Activated T-cell treated with anti-CD3 and anti-CD28 coated beads for 24 hours (primary cell): ENCODE results near the gene RBBP7.
"Not testable (repeated sequence)": the region's sequence is repeated elsewhere in the genome, so short reads cannot be mapped to it uniquely, and the experiment has no call there.

ENCODE experiments used
- DNase-seq: peaks from one replicate; pipeline ENCODE4 v3.0.0-alpha.2; 2020; ENCODE audit warnings: low read depth

RBBP7 gene

GRCh38 chrX:16862829-16863228 is 7.3 kb downstream of the RBBP7 start:
- no peak for DNase-seq

GRCh38 chrX:16856744-16857143 is 13.4 kb downstream of the RBBP7 start:
- DNase-seq, result no peak

DNA sequence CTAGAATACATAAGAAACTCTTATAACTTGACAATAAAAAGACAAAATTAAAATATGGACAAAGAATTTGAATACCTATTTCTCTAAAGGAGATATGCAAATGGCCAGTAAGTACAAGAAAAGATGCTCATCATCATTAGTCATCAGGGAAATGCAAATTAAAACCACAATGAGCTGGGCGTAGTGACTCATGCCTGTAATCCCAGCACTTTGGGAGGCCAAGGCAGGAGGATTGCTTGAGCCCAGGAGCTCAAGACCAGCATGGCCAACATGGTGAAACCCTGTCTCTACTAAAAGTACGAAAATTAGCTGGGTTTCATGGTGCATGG is 14.1 kb downstream of the RBBP7 start:
- DNase-seq, result not testable (repeated sequence)

- DNase-seq, result no peak
These were observed 14.6 kb downstream of the RBBP7 start for GRCh38 chrX:16855363-16856075.

- DNase-seq, result no peak
These were observed 16.6 kb downstream of the RBBP7 start for GRCh38 chrX:16853537-16853936.

- no peak for DNase-seq
These were observed 17.5 kb downstream of the RBBP7 start for GRCh38 chrX:16852617-16853179.

DNA sequence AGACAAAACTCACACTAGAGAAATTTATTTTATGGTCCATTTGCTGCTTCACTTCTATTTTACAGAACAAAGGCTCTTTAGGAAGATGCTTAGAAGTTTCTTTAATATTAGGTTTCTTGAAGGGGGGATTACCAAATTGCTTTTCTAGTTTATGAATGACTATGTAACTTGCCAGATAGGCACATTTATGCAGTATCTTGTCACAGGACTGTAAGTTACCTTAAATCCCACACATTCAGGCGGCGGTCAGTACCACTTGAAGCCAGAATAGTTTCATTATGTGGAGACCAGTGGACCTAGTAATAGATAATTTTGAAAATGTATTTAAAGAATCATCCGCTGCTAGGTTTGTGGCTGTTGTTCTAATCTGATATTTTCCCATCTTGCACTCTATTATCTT is 18.3 kb downstream of the RBBP7 start:
- no peak for DNase-seq

- DNase-seq, result no peak
These were observed 18.7 kb downstream of the RBBP7 start for GRCh38 chrX:16851421-16851820.

DNA sequence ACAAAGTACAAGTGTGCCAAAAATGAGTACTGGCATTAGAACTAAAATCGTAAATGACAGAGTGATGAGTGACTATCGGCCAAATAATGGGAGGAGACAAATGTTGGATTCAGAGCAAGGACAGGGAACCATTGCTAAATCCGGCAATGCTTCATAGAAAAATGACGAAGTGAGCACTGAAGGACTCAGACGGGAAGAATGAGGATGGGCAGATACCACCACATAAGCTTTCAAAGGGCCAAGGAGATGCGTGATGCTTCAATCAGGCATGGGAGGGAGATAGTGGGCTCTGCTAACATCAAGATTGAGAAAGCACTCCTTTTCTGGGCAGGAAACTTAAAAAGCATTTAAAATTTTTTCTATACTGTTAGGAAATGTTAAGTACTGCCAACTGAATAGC is 21.6 kb downstream of the RBBP7 start:
- DNase-seq, result no peak

GRCh38 chrX:16845686-16846085 is 24.5 kb downstream of the RBBP7 start:
- no peak for DNase-seq

GRCh38 chrX:16843208-16843909 is 26.8 kb downstream of the RBBP7 start:
- no peak for DNase-seq

DNA sequence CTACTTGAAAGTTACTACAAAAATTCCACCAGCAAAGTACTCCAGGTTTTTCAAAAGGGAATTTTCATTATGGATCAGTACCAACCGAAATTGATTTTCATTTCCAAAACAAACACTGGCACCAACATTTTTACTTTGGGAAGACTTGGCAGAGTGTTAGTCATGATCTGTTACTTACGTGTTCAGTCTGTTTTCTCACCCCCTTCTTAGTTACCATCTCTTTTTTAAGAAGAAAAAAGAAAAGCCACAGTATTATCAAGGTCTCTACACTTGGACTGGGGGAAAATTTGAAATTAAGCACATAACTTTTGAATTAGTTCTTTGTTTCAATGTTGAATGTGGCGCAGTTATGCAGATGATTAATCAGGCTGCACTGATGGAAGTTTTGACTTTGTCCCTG is 27.5 kb downstream of the RBBP7 start:
- DNase-seq, result no peak

DNA sequence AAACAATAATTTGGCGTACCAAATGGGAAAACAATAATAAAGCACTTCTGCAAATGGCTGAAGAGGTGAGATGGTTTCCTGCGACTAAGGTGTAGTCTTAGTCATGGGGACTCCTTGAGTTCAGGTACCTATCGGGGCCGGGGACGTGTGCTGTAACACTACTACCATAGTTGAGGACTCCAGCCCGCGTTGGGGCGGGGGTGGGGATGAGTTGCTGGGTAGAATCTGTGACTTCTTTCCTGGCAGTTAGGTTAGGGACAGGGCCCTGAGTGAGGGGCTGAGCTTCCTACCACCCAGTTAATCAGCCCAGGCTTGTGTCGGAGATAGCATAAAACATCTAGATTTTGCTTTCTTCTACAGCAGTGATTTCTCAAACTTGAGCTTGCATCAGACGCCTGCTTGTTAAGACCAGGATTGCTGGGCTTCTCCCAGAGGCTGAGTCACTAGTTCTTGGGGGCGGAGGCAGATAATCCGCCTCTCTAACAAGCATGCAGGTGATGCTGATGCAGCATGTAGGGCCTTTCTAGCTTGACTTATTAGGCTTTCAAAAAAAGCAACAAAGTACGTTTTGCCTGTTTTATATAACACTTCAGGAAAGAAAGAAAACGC is 30.2 kb downstream of the RBBP7 start:
- no peak for DNase-seq

DNA sequence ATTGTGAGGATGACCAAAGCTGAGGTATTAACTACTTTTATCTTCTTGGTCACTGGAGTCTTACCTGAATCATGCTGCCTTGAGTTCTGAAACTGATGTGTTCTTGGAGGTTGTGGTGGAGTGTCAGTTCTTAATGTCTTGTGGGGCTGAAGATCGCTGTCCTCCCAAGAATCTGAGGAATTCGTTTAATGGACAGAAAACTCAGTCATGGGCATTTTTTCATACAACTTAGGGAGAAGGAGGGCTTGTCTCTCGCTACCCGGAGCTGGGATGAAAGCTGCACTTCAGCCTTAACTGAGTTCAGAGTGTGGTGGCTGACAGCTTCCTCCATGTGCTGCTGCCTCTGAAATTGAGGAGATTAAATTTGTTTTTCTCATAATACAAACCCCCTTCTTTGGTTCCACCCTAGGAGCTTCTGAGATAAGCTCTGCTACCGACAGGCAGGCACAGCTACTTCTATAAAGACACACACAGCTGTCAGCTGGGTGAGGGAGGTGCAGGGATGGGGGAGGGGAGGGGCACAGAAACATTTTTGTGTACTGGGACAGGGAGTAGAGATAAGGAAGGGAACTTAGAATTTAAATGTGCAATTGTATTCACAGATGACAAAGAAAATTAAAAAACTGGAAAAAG is 30.8 kb downstream of the RBBP7 start:
- no peak for DNase-seq

DNA sequence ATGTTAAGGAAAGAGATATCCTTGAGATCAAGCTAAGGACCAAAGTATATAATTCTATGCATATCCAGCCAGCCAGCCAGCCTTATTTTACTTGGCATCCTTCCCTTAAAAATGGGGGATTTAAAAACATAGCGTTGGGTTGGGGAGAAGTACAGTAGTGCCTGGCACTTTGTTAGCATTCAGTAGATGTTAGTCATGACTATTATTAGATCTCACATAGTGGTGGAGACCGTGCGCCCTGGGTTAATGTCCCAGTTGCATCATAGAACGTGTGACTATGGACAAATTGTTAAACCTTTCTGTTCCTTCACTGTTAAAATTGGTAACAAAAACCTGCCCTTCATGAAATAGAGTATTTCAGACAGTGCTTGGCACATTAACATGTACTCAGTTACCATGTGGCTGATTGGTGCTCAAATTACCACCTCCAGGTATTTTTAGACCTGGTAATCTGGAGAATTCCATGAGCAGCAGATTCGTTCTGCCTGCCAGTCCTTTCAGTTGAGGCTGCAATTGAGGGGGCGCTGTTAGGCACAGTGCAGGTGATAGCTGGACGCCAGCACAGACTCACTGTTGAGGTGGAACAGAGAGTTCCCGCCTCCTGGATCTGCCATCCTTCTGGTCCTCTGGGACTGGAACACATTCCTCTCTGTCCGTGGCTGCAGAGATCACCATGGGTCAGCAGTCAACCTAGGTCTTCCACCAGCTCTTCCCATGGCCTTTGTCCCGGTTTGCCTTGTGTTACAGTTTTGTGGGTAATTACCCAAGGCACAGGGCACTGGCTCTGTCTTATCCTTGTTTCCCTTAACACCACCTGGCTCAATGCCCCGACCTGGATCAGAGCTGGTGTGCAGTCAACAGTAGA is 31.7 kb downstream of the RBBP7 start:
- no peak for DNase-seq

- DNase-seq, result no peak
These were observed 33.8 kb downstream of the RBBP7 start for GRCh38 chrX:16836371-16836770.

GRCh38 chrX:16834806-16835205 is 35.4 kb downstream of the RBBP7 start:
- no peak for DNase-seq

- no peak for DNase-seq
These were observed 37.9 kb downstream of the RBBP7 start for GRCh38 chrX:16832301-16832700.

DNA sequence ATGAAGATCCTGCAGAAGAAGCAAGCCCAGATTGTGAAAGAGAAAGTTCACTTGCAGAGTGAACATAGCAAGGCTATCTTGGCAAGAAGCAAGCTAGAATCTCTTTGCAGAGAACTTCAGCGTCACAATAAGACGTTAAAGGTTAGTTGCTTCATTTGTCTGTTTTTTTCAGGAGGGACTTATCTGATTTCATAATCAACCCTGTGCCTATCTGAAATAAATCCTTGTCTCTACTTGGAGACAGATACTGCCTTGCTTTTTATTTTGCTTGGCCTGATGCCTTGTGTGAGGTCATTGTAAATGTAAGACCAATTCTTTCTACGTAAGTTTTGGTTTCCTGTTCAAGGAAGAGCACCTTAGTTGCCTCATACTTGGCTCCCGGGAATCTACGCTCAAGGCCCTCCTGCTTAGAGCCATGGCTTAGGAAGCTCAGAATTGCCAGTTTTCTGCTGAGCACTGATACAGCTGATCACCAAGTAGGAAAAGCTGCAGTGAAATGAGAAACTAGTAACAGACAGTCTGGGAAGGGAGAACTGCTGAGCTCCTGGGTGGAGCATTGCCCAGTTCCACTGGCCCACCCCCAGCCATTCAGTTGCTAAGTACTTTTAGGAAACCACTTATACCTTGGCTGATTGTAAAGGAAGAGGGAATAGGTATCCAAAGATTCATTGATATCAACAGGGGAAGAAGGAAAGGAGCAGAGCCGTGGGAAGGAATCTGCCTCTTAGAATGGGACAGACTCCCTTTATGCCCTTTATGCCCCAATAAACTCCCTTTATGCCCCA is 41.8 kb downstream of the RBBP7 start:
- DNase-seq, result no peak

- DNase-seq, result no peak
These were observed 42.9 kb downstream of the RBBP7 start for GRCh38 chrX:16827225-16827624.

DNA sequence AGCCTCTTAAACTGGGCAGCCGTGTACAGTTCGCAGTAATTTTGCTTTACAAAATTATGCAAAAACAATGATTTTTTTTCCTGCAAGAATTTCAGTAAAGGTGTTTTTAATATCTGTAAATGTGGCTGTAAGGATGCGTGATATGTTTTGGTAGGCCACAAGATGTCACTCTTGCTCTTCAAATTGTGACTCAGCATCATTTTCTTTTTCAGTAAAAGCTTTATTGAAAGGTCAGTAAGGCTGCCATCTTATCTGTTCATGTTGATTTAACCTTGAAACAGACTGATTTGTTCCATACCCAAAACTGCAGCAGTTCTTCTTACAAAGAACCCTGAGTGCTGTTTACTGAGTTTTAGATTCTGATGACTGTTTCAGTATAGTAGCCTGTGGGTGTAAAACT is 44.0 kb downstream of the RBBP7 start:
- DNase-seq, result no peak
